Activated CD8-positive, alpha-beta memory T cell treated with anti-CD3 and anti-CD28 coated beads, Interleukin-2, amount 50 U/mL, for 1 hour (primary cell): ENCODE measurements around the gene RPF1.
"Not testable (repeated sequence)": the region's sequence is repeated elsewhere in the genome, so short reads cannot be mapped to it uniquely, and the experiment has no call there.

Source experiments
- DNase-seq: peaks from one replicate; pipeline ENCODE4 v3.0.0-alpha.2; 2020; ENCODE audit errors: extremely low read depth

Gene RPF1, protein sequence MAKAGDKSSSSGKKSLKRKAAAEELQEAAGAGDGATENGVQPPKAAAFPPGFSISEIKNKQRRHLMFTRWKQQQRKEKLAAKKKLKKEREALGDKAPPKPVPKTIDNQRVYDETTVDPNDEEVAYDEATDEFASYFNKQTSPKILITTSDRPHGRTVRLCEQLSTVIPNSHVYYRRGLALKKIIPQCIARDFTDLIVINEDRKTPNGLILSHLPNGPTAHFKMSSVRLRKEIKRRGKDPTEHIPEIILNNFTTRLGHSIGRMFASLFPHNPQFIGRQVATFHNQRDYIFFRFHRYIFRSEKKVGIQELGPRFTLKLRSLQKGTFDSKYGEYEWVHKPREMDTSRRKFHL

DNA sequence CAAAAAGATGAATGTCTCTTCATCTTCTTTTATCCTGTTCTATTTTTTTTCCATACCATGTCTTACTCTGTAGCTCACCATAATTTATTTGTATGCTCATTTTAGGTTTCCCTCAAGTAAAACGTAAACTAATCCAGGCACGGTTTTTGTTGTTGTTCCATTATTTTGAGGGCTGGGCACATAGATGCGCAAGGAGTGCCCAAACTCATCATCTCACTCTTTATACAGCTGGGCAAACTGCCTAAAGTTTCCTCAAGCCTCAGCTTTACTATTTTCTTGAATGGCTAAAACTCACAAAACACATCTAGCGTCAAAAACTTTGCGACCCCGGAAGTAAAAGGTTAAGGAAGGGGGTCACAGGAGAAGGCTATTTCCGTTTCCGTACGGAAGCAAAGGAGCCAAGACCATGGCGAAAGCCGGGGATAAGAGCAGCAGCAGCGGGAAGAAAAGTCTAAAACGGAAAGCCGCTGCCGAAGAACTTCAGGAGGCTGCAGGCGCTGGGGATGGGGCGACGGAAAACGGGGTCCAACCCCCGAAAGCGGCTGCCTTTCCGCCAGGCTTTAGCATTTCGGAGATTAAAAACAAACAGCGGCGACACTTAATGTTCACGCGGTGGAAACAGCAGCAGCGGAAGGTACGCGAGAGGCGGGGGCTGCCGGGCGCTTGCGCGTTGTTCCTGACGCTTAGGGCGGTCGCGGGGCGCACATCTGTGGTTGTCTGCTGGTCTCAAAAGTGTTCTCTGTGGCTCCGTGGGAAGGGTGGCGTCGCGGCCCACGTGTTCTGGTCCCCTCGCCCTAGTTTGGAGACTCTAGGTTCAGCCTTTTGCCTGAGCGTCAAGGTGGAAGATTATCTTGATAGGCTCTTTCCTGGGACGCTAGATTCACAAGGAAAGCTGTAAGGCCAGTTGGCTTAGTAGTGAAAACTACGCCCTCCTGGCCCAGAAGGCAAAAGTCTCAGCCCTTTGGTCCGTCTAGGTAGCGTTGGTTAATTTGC lies at the start of gene RPF1:
TSS of gene RPF1 (plus strand) at position 391 of the 993 bp plus-strand sequence. CDS start at position 407, 16 bp downstream.
- DNase-seq = peak; percentile 63

DNA sequence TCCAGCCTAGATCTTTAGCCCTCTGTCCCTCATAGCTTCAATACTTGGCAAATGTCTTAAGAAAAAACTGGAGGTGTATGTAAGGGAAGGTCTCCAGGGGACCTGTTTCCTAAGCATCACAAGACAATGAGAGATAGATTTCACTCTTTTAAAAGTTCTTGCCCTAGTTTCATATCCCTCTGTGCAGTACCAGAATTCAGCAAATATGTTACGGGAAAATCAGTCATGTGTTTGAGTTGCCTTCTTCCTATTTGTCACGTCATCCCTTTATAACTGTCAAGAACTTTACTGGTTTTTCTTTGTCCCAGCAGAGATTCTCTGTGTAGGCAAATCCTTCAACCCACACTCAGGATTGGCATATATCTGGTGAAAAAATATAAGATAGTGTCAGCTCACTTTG lies 48.5 kb upstream of the RPF1 start:
- DNase-seq = no peak

DNA sequence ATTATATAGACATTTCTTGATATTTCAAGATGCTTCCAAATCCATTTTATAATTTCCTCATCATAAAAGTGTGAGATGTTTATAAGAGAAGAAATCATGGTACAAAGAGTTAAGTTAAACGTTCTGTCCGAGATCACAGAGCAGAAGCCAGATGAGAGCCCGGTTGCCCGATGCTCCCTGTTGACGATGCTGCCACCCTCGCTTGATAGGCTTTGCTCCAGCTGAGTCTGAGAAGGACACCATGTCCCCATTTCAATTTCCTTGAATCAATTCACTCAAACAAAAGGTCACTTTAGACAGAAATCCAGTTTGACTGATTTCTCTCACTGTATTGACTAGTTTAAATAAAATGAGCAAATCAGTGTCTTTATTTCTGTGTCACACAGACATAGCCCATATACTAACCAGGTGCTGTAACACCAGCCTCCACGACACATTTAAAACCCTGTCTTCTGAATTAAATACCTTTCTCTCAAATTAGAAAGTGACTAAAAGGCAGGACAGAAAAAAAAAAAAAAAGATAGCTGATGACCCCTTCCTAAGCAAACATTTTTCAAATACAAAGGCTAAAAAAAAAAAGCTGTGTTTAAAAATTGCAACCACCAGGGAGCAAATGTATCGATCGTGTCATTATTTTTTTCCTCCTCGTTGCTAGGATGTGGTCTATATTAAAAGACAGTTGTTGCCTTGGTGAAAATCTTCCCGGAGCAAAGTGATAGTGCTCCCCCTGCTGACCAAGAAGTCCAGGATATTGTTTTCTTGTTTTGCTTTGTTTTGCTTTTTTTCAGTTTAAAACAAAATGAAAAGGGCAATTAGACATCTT lies 45.6 kb upstream of the RPF1 start:
- peak; percentile 35 for DNase-seq

DNA sequence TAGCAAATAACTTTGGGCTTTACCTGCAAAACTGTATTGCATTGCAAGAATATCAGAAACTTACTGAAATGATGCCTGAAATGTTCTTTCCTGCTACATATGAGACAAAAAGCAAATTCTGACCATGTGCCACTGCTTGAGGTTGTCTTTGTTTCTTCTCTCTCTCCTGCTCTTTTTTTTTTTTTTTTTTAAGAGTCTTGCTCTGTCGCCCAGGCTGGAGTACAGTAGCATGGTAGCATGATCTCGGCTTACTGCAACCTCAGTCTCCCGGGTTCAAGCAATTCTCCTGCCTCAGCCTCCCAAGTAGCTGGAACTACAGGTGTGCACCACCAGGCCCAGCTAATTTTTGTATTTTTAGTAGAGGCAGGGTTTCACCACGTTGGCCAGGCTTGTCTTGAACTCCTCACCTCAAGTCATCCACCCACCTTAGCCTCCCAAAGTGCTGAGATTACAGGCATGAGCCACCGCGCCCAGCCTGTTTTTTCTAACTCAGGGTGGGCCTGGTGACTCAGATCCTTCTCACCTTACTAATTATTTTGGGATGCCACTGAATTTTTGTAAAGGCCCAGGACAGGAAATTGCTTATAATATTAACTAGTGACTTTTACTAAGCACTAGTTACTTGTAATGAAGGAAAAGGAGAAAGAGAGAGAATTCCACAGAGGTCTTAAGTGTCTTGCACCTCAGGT lies 44.8 kb upstream of the RPF1 start:
- no peak for DNase-seq

DNA sequence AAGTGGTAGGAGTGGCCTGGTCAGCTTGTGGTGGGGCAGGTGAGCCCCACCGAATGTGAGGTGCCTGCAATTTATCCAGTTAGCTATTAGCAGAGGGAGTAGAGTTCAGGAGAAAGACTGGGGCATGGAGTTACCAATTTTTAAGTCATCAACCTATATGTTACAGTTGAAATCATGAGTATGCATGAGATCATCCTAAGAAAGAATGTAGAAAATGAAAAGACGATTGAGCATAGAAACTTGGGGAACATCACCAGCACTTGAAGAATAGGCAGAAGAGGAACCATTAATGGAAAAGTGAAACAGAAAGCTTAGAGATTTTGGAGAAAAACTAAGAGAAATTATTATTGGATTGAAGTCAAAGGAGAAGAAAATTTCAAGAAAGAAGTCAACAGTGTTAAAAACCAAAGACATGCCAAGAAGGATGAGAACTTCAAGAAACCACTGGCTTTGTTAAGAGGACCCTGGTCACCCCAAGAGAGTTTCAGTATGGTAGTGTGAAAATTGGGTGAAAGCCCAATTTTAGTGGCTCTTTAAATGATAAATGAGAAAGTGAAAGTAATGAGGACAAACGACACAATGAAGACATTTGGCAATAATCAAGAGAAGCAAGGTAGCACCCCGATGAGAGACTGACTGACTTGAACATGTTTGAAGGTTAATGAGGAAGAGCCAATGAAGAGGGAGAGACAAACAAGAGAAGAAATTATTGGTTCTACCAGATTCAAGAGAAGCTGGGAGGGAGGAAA lies 44.1 kb upstream of the RPF1 start:
- DNase-seq = no peak

DNA sequence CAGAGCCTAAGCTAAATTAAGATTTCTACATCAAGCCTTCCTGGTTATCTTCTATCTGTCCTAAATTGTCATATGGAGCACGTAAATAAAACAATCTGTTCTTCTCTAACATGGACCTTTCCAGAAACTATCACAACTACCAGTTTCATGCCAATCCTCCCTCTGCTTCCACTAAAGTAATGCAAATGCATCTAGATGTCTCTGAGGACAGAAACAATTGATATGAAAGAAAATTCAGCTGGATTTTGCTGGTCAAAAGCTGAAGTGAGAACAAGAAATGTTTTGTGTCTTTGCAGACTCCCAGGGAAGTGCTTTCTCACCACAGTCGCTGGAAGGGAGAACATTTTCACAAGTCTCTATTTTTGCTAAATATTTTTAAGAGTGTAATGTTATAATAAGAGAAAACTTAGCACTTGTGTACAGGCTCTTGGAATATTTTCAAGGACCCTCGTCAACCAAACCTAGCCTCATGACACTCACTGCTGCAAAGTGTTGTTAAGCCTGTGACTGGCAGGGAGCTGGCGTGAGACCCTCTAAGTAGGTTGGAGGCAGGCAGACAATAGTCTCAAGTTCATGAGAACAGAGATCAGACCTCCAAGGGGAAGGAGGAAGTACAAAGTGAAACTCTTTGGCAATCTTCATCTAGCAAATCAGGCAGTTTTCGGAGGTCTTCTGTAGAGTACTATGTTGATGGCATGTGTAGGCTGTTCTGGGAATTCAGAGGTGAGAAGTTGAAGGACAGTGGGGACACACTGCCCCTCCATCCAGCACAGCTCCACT lies 42.0 kb upstream of the RPF1 start:
- no peak for DNase-seq

DNA sequence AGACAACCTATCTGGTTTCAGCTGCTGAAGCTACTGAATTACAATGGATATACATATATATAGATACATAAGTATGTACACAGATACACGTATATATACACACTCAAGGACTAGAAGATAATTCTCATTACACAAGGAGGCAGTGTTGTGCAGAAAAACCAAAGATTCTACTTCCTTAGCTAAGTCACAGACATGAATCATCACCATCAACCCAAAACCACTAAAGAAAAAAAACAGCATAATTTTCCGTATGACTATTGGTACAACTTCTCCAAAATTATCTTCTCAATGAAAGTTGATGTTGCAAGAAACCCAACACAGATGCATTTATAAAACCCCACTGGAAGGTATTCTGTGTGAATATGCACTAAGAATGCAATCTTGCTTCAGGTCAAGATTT lies 36.8 kb upstream of the RPF1 start:
- DNase-seq = no peak

DNA sequence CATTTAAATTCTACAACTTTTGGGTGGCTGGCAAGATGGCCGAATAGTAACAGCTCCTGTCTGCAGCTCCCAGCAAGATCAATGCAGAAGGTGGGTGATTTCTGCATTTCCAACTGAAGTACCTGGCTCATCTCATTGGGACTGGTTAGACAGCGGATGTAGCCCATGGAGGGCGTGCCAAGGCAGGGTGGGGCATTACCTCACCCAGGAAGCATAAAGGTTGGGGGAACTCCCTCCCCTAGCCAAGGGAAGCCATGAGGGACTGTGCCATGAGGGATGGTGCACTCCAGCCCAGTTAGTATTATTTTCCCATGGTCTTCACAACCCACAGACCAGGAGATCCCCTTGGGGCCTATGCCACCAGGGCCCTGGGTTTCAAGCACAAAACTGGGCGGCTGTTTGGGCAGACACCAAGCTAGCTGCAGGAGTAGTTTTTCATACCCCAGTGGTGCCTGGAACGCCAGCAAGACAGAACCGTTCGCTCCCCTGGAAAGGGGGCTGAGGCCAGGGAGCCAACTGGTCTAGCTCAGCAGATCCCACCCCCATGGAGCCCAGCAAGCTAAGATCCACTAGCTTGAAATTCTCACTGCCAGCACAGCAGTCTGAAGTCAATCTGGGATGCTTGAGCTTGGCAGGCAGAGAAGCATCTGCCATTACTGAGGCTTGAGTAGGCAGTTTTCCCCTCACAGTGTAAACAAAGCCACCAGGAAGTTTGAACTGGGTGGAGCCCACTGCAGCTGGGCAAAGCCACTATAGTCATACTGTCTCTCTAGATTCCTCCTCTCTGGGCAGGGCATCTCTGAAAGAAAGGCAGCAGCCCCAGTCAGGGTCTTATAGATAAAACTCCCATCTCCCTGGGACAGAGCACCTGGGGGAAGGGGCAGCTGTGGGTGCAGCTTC lies 36.1 kb upstream of the RPF1 start:
- DNase-seq = not testable (repeated sequence)

DNA sequence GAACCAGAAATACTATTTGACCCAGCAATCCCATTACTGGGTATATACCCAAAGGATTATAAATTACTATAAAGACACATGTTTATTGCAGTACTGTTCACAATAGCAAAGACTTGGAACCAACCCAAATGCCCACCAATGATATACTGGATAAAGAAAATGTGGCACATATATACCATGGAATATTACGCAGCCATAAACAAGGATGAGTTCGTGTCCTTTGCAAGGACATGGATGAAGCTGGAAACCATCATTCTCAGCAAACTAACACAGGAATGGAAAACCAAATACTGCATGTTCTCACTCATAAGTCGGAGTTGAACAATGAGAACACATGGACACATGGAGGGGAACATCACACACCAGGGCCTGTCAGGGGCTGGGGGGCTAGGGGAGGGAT lies 30.4 kb upstream of the RPF1 start:
- not testable (repeated sequence) for DNase-seq

DNA sequence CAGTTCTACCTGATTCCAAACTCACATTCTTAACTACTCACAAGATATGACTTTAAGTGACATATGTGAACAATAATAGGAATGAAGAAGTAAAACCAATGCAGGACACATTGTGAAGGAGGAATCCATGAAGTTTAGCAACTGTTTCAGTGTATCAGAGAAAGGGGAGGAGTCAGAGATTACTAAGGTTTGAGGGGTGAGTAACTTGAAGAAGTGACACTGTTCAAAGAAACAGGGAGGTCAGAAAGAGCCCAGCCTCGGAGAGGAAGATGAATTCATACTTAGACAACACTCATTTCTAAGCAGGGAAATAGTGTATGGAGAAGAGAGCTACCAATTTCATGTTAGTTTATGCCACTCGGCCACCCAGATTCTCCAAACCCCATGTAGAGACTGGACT lies 28.2 kb upstream of the RPF1 start:
- no peak for DNase-seq

DNA sequence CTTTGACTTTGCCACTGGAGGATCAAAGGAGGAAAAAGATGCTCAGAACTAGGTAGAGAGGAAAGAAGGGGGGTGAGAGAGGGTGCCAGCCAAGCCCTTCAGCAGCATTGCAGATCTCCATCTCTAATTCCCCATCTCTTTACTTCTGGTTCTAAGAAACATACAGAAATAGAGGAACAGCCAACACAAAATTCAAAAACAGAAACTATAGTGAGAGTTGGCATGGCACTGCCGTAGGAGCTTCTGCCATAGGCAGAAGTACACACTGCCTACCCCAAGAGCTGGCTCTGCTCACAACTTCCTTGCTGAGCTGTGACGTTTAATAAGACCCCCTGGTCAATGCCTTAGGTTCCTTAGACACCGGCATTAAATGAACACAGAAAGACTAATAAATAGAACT lies 26.6 kb upstream of the RPF1 start:
- no peak for DNase-seq

DNA sequence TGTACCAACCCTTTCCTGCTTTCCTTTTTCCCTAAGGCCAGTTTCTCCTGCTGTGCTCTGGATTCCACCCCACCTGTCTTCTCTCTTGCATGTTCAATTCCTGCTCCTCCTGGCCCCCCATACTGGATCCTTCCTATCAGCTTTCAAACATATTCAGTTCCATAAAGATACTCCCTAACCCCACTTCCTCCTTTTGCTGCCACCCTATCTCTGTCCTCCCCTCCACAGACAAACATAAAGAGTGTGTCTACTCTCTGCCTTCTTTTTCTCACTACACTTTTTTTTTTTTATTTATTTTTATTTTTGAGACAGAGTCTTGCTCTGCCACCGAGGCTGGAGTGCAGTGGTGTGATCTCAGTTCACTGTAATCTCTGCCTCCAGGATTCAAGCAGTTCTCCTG lies 16.9 kb upstream of the RPF1 start:
- no peak for DNase-seq

DNA sequence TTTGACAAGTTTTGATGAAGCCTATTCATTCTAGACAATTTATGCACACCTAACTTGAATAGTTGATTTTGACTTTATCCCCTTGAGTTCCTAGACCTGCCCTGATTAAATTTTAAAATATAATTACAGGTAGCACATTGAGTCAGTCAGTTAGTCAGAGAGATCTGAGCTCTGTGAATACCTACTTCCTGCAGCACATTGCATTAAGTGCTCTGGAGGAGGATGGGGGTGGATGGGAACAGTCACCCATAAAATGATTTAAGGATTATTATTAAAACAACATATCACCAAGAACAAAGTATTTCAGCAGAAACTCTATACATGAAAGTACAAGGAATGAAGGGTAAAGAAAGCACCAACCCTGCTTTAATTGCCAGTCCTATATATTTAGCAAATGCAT lies 11.8 kb upstream of the RPF1 start:
- DNase-seq = no peak

DNA sequence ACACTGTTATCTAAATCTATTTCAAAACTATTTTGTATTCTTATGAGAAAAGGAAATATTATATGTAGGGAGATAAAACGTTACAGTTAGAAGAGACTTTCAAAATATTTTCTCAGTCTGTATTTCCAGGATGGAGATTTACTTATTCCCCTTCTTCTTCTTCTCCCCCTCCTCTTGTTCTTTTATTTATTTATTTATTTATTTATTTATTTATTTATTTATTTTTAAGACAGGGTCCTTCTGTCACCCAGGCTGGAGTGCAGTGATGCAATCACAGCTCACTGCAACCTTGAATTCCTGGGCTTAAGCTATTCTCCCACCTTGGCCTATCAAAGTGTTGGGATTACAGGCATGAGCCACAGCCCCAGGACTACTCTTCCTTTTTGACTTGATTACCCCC lies 2.8 kb upstream of the RPF1 start:
- DNase-seq = no peak

DNA sequence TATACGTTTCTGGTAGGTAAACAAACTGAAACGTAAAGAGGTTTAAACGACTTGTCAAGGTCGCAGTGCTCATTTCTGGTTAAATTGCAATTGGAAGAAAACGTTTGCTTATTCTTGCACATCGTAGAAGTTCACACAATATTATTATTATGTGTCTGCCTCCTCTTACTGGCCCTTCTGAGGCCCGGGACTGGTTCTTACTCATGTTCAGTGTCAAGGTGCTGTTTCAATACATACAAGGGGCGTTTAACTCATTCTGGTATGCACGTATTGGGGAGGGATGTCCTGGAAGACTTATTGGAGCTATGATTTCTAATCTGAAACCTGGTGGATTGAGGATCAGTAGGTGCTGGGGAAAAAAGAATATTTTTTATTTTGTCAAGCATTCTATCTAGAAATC lies 932 bp downstream of the RPF1 start:
- no peak for DNase-seq

DNA sequence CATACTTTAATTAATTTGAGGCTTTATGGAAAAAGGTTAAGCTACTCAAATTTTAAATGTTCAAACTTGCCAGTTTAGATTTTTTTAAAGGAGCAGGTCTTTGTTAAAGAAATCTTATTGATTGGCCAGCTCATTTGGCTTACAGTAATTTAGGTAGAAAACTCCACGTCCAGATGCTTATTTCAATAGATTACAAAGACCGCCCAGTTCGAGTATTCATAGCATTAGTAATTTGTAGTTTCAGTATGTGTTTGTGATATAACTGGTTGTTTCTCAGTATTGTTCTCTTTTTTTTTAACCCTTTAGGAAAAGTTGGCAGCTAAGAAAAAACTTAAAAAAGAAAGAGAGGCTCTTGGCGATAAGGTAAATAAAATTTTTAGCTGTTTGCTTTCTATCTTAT lies 1.6 kb downstream of the RPF1 start:
- DNase-seq = no peak

DNA sequence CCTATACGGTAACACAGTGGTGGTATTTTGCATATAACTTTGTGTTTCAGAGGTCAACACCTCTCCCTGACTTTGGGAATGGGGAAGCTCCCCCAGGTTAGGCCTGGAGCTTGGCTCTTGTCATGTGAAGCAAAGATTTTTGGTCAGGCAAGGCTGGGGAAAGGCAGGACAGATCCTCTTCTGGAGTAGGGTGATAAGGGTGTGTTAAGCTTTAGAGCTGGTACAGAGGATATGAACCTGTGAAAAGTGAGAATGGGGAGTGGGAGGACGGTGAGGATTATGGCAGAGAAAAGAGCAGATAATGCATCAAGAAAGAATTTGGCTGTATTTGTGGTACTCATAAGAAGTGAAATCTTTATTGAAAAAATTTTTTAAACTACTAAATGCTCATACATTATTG lies 2.3 kb downstream of the RPF1 start:
- no peak for DNase-seq

DNA sequence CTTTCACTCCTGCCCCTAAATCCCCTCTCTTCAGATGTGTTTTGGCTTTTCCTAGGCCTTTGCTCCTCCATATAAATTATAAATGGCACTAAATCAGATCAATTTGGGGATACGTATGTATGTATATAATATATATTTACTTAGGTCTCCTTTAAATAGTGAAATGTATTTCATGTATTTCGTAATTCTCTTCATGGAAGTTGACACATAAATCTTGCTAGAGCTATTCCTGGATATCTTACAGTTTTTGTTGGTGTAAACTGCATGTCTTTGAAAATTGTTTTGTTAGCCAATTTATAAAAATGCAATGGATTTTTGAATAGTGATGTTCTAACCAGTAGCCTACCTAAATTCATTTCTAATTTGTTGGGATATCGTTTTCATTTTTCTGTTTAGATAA lies 9.0 kb downstream of the RPF1 start:
- no peak for DNase-seq

DNA sequence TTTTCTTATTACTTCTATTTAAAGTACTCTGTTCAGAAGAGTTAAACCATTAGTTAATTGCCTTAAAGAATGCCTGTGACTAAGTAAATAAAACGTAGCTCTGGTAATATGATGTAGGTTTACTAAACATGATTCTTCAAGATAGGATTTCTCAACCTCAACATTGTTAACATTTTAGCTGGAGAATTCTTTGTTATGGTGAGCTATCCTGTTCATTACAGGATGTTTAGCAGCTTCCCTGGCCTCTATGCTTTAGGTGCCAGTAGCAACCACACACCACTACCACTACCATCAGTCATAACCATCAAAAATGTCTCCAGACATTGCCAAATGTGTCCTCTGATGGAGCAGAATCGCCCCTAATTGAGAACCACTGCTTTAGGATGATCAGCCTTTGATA lies 10.7 kb downstream of the RPF1 start:
- no peak for DNase-seq
